GM21367 (cell line): ENCODE results near the gene SEPTIN1.
A peak's percentile ranks its signal among the peaks of the same experiment; 100 is the strongest.
"Not testable (repeated sequence)": the region's sequence is repeated elsewhere in the genome, so short reads cannot be mapped to it uniquely, and the experiment has no call there.

Source experiments
- ATAC-seq: cut with Tn5 transposase; IDR thresholded peaks from one replicate; pipeline ENCODE4 v1.9.1; 2021; ENCODE audit not compliant: unreplicated experiment

Gene SEPTIN1

DNA sequence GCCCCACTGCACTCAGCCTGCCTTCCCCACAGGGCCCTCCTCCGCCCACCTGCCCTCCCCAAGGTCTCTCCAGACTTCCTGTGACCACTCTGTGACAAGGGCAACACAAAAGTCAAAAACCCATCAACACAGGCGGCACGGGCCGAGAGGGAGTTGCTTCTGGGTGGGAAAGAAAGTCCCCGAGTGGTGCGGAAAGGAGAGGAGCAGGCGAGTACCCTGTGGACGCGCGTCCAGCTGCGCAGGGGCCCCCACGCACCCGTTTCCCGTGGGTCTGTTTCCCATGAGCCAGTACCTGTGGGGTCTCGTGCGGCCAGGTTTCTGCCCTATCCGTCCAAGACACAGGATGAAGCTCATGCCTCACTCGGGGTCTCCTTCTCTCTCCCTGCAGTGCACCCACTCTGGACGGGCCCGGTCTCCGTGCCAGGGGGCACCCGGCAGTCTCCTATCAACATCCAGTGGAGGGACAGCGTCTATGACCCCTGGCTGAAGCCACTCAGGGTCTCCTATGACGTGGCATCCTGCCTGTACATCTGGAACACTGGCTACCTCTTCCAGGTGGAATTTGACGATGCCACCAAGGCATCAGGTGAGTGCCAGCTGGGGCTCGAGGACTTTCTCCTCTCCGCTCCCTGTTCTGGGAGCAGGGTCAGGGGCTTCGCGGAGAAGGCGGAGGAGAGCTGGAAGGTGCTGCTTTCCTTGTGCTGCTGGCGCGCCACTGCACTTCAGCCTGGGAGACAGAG is 39.4 kb downstream of the SEPTIN1 start:
- ATAC-seq: no peak

DNA sequence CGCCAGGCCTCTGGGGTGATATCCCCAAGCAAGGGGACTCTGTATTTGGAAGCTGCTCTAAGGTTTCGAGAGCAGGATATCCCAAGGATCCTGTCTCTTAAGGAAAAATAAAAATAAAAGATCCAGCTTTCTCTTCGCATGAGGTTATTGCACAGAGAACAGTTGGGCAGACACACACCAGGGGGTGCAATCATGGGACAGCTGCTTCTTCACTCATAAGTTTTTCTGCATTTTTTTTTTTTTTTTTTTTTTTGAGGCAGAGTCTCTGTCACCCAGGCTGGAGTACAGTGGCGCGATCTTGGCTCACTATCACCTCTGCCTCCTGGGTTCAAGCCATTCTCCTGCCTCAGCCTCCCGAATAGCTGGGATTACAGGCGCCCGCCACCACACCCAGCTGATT is 40.4 kb downstream of the SEPTIN1 start:
- ATAC-seq: not testable (repeated sequence)

DNA sequence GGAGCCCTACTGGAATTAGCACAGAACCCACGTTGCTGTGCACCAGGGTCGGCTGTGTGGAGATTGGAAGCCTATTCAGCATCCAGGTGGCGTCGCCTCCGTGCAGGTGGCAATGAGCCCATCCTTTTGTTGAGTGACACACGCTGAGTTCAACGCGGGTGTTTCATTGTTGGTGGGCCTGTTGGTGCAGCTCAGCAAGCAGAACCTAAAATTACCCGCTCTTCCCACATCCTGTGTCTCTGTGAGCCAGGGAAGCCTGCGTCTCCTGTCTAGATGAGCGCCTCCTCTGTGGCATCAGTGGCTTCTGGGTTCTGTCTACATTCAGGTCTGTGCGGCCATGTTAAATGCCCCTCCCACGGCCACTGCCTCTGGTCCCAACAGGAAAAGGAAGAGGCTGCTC is 41.7 kb downstream of the SEPTIN1 start:
- no peak for ATAC-seq

DNA sequence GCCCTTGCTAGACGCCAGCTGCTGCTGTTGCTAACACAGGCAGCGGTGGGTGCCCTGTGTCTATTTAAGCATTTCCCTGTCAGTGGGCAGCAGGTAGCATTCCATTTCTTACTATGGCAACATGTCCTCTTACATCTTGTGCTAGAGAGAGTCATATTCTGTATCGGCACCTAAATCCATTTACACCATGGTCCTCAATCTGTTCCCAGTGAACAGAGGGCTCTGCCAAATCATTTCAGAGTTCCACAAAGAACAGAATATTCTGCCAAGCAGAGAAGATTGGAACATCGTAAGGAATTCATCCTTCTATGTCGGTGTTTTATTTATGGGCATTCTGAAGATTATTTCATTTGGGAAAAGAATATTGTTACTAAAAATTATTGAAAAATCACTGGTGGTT is 43.6 kb downstream of the SEPTIN1 start:
- not testable (repeated sequence) for ATAC-seq

DNA sequence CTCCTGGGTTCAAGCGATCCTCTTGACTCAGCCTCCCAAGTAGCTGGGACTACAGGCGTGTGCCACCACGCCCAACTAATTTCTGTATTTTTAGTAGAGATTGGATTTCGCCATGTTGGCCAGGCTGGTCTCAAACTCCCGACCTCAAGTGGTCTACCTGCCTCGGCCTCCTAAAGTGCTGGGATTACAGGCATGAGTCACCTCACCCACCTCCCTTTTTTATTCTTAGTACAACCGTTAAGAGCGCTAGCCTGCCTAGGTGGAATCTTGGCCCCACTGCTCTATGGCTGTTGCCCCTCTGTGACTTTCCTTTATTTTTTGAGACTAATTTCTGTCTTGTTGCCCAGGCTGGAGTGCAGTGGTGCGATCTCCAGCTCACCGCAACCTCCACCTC is 44.4 kb downstream of the SEPTIN1 start:
- not testable (repeated sequence) for ATAC-seq

DNA sequence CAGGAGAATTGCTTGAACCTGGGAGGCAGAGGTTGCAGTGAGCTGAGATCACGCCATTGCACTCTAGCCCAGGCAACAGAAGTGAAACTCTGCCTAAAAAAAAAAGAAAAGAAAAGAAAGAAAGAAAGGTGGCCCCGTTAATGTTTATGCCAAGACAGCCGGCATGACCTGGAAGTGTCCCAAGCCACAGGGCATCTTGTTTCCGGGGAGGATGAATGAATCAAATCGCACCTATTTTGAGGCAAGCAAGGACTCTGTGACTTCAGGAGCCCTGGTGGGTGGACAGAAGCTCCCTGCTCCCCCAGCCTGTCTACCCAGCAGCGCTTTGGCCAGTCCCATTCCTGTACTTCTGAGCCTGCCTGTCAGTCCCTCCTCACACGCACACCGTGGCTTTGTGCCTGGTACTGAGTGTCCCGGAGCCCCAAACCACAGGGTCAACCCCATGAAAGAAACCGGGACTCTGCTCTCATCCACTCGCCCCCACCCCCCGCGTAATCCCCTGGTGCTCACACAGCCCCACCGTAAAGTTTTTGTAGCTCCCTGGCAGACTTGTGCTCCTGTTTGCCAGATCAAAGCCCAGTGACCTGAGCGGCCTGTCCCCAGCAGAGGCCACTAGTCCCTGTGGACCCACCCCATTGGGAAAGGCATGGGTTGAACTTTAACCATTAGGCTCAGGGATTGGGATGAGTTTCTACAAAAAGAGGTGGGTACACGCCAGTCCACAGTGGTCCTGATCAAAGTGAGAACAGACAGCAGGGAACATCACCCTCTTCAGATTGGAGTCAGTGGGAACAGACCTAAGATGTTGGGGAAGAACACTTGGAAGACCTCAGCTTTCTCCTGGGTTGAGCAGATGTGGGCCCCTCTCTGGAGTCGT is 46.5 kb downstream of the SEPTIN1 start:
- ATAC-seq: no peak

DNA sequence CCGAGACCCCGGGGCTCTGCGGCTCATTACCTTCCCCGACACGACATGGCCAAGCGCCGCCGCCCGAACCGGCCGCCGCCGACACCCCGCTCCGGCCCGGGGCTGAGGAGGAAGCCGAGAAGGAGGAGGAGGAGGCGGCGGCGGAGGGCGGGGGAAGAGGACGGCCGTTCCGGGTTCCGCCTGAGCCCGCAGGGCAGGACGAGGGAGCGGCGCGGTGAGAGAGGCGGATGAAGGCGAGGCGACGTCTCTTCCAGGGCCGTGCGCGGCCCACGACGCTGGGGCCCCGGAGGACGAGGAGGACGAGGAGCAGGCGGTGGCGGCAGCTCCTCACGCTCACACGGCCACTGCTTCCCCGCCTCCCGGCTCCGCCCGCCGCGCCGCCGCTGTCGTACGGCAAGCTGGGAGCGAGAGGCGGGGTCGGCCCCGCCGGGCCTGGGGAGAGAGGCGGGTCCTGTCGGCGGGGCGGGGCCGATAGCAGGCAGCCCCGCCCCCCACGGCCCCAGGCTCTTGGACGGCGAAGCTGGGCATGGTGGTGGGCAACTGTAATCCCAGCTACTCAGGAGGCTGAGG is 47.2 kb downstream of the SEPTIN1 start:
- peak; percentile 60 for ATAC-seq

DNA sequence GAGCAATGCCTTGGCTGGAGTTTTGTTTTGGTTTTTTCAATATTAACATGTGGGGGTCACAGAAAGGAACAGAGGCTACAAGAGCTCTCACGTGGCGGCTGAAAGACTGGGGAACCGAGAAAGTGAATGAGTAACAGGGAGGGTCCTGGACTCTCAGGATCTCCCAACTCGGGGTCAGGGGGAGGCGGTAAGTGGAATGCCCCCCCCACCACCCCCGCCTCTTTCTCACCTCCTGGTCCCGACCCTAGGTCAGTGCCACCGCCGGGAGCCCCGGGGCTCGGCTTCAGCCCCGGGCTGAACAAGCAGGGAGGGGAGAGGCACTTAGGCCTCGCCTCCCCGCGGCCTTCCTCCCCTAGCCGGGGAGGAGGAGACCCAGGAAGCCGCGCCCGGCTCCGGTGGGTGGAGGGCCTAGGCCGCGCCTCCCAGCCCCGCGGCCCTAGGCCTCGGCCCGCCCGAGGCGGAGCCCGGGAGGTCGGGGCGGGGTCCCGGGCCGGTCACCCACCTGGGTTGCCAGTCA is 47.8 kb downstream of the SEPTIN1 start:
- ATAC-seq: peak; percentile 82
